Neuronal stem cell (in vitro differentiated cells): ENCODE data around the gene BUB1B.

Source experiments
- DNase-seq: peaks from one replicate; pipeline ENCODE4 v3.0.0-alpha.2; 2013; ENCODE audit warnings: low spot score
- H2AFZ ChIP-seq: one replicate; pipeline ENCODE4 v1.6.1; 2013; ENCODE audit warnings: mild to moderate bottlenecking, low read length, inconsistent platforms
- H2AK5ac ChIP-seq: 2 replicates; pipeline ENCODE4 v1.6.1; 2013; ENCODE audit warnings: low read depth, mild to moderate bottlenecking, inconsistent platforms, low read length, moderate library complexity, mixed read lengths
- H2BK120ac ChIP-seq: 2 replicates; pipeline ENCODE4 v1.6.1; 2013; ENCODE audit warnings: low read depth, mild to moderate bottlenecking, inconsistent platforms, low read length, moderate library complexity, mixed read lengths
- H2BK12ac ChIP-seq: one replicate; pipeline ENCODE4 v1.6.1; 2013; ENCODE audit warnings: low read length, inconsistent platforms
- H2BK15ac ChIP-seq: 2 replicates; pipeline ENCODE4 v1.6.1; 2013; ENCODE audit warnings: mild to moderate bottlenecking, low read length, inconsistent platforms, mixed read lengths
- H2BK5ac ChIP-seq: one replicate; pipeline ENCODE4 v1.6.1; 2013; ENCODE audit warnings: inconsistent platforms, mild to moderate bottlenecking, low read length, moderate library complexity
- H3K14ac ChIP-seq: one replicate; pipeline ENCODE4 v1.6.1; 2013; ENCODE audit warnings: low read length, inconsistent platforms
- H3K18ac ChIP-seq: 2 replicates; pipeline ENCODE4 v1.6.1; 2013; ENCODE audit warnings: low read length, inconsistent platforms
- H3K23ac ChIP-seq: 2 replicates; pipeline ENCODE4 v1.6.1; 2013; ENCODE audit warnings: low read depth, mild to moderate bottlenecking, mixed read lengths, low read length, inconsistent platforms; ENCODE audit not compliant: poor library complexity
- H3K27ac ChIP-seq: replicated peaks from 3 replicates; pipeline ENCODE4 v1.5.1; 2013; ENCODE audit warnings: low read length, inconsistent platforms
- H3K27me3 ChIP-seq, 3 experiments: 2 replicates each; pipeline ENCODE4 v1.6.1; 2013; ENCODE audit warnings: low read length in 3 of 3, mild to moderate bottlenecking in 2 of 3, inconsistent platforms in 1 of 3, low read depth in 1 of 3, mixed read lengths in 1 of 3, moderate library complexity in 1 of 3; ENCODE audit not compliant: control insufficient read depth in 3 of 3, insufficient read depth in 3 of 3
- H3K36me3 ChIP-seq, 2 donors: replicated peaks in 1 of 2; 2 replicates each; pipeline ENCODE4 v1.6.1; 2013; ENCODE audit warnings: low read length in 2 of 2; ENCODE audit not compliant: control insufficient read depth in 2 of 2, insufficient read depth in 2 of 2
- H3K4ac ChIP-seq: 2 replicates; pipeline ENCODE4 v1.6.1; 2013; ENCODE audit warnings: inconsistent platforms, mild to moderate bottlenecking, low read length, moderate library complexity
- H3K4me1 ChIP-seq, 2 donors: 1 replicate in 1 of 2; 2 replicates in 1 of 2; pipeline ENCODE4 v1.6.1; 2013; ENCODE audit warnings: low read length in 2 of 2, low read depth in 1 of 2; ENCODE audit not compliant: control insufficient read depth in 2 of 2, insufficient read depth in 1 of 2
- H3K4me2 ChIP-seq: one replicate; pipeline ENCODE4 v1.6.1; 2013; ENCODE audit warnings: mild to moderate bottlenecking, low read length, inconsistent platforms; ENCODE audit not compliant: insufficient read depth, poor library complexity, severe bottlenecking
- H3K4me3 ChIP-seq, 2 donors: 2 replicates each; pipeline ENCODE4 v1.5.1; 2013; ENCODE audit warnings: low read length in 2 of 2, mild to moderate bottlenecking in 2 of 2, inconsistent platforms in 1 of 2, moderate library complexity in 1 of 2
- H3K79me1 ChIP-seq: one replicate; pipeline ENCODE4 v1.6.1; 2013; ENCODE audit warnings: low read depth, mild to moderate bottlenecking, inconsistent platforms, low read length, moderate library complexity
- H3K9ac ChIP-seq: one replicate; pipeline ENCODE4 v1.6.1; 2013; ENCODE audit warnings: mild to moderate bottlenecking, low read depth, low read length, inconsistent platforms; ENCODE audit not compliant: poor library complexity
- H3K9me3 ChIP-seq, 2 donors: replicated peaks in 1 of 2; 2 replicates each; pipeline versions ENCODE3 to v1.6.1; 2013; ENCODE audit warnings: low read length in 2 of 2, mild to moderate bottlenecking in 2 of 2, inconsistent platforms in 1 of 2, low read depth in 1 of 2, mixed read lengths in 1 of 2, moderate library complexity in 1 of 2; ENCODE audit not compliant: control insufficient read depth in 2 of 2, insufficient read depth in 1 of 2
- H4K8ac ChIP-seq: one replicate; pipeline ENCODE4 v1.6.1; 2013; ENCODE audit warnings: low read depth, mild to moderate bottlenecking, inconsistent platforms, low read length, moderate library complexity
- H4K91ac ChIP-seq: one replicate; pipeline ENCODE4 v1.6.1; 2013; ENCODE audit warnings: low read length, low read depth, mild to moderate bottlenecking, inconsistent platforms; ENCODE audit not compliant: poor library complexity
- WGBS, 2 donors: extraction: QIAGEN DNeasy Blood & Tissue Kit; methylation state at CpG; one replicate each; pipeline ENCODE4 v1.1.7; 2013; ENCODE audit warnings: missing lambda C conversion rate in 2 of 2, mixed read lengths in 1 of 2; ENCODE audit not compliant: insufficient read length in 2 of 2, insufficient replicate concordance in 1 of 2; ENCODE audit errors: extremely low coverage in 2 of 2; 5-methylcytosine and 5-hydroxymethylcytosine counted together

BUB1B gene

GRCh38 chr15:40257656-40258450 is 97.0 kb downstream of the BUB1B start:
- no peak overlapping the region for H4K91ac ChIP-seq
- WGBS, 2 donors = no CpG with 5 or more reads among the region's 9 CpGs
- H3K4me1 ChIP-seq = peaks cover 2 to 15% of the 10 kb centered on the region in 2 donors
- no peak overlapping the region for H3K4ac ChIP-seq
- H3K18ac ChIP-seq = peak overlapping the region; percentile 6
- H3K4me2 ChIP-seq = no peak overlapping the region
- no peak overlapping the region for H3K9ac ChIP-seq
- H2AFZ ChIP-seq = peak overlapping the region; percentile 26
- H2AK5ac ChIP-seq = no peak overlapping the region
- H3K9me3 ChIP-seq = no peaks in the 10 kb centered on the region
- H3K27ac ChIP-seq = no peak overlapping the region
- no peaks in the 10 kb centered on the region for H3K79me1 ChIP-seq
- no peak overlapping the region for H4K8ac ChIP-seq
- H2BK12ac ChIP-seq = no peak overlapping the region
- DNase-seq = no peak
- H2BK15ac ChIP-seq = no peak overlapping the region
- no peak overlapping the region for H3K4me3 ChIP-seq
- no peak overlapping the region for H3K23ac ChIP-seq
- no peak overlapping the region for H3K14ac ChIP-seq
- no peaks in the 10 kb centered on the region for H3K36me3 ChIP-seq
- H2BK120ac ChIP-seq = no peak overlapping the region
- peaks cover 8 to 17% (median 16%) of the 10 kb centered on the region in 3 experiments for H3K27me3 ChIP-seq
- H2BK5ac ChIP-seq = no peak overlapping the region

- Histone ChIP-seq H2AFZ (peak overlapping the region; percentile 87), H3K4me3 (no peak overlapping the region), H3K14ac (no peak overlapping the region), H4K8ac (no peak overlapping the region), H2BK5ac (no peak overlapping the region), H3K4me1 (peaks cover 0 to 15% of the 10 kb centered on the region in 2 donors), H3K9ac (no peak overlapping the region), H3K23ac (no peak overlapping the region), H3K36me3 (no peaks in the 10 kb centered on the region), H3K18ac (no peak overlapping the region), H2BK12ac (no peak overlapping the region), H2BK15ac (no peak overlapping the region), H3K27ac (no peak overlapping the region), H3K79me1 (no peaks in the 10 kb centered on the region), H4K91ac (no peak overlapping the region), H2BK120ac (no peak overlapping the region), H3K4ac (no peak overlapping the region), H2AK5ac (no peak overlapping the region), H3K9me3 (no peaks in the 10 kb centered on the region), H3K4me2 (no peak overlapping the region), H3K27me3 (peaks cover 3 to 10% (median 9%) of the 10 kb centered on the region in 3 experiments)
- no peak for DNase-seq
- WGBS, 2 donors = no CpG with 5 or more reads among the region's 8 CpGs
Observed at GRCh38 chr15:40258544-40258943, 97.7 kb downstream of the BUB1B start.

- no peak for DNase-seq
- H3K27ac ChIP-seq = no peak overlapping the region
- H2AFZ ChIP-seq = peak overlapping the region; percentile 87
- no peak overlapping the region for H2BK120ac ChIP-seq
- no peak overlapping the region for H4K8ac ChIP-seq
- no peak overlapping the region for H3K4ac ChIP-seq
- no peak overlapping the region for H4K91ac ChIP-seq
- no peak overlapping the region for H2BK12ac ChIP-seq
- no peaks in the 10 kb centered on the region for H3K79me1 ChIP-seq
- peaks cover 0 to 5% (median 5%) of the 10 kb centered on the region in 3 experiments for H3K27me3 ChIP-seq
- no peak overlapping the region for H2AK5ac ChIP-seq
- no peak overlapping the region for H3K4me3 ChIP-seq
- H3K18ac ChIP-seq = peak overlapping the region; percentile 30
- H3K4me1 ChIP-seq = peaks cover 0 to 15% of the 10 kb centered on the region in 2 donors
- no peaks in the 10 kb centered on the region for H3K9me3 ChIP-seq
- WGBS, 2 donors = no CpG with 5 or more reads among the region's 7 CpGs
- H3K9ac ChIP-seq = no peak overlapping the region
- H3K14ac ChIP-seq = no peak overlapping the region
- H2BK15ac ChIP-seq = no peak overlapping the region
- no peak overlapping the region for H3K4me2 ChIP-seq
- H2BK5ac ChIP-seq = no peak overlapping the region
- H3K36me3 ChIP-seq = no peaks in the 10 kb centered on the region
- H3K23ac ChIP-seq = no peak overlapping the region
Observed at GRCh38 chr15:40259021-40259420, 98.2 kb downstream of the BUB1B start.

- no peak overlapping the region for H3K4ac ChIP-seq
- H2AK5ac ChIP-seq = no peak overlapping the region
- no peak overlapping the region for H4K91ac ChIP-seq
- peaks cover 5 to 21% of the 10 kb centered on the region in 2 donors for H3K4me1 ChIP-seq
- H3K27ac ChIP-seq = no peak overlapping the region
- H3K27me3 ChIP-seq = no peaks in the 10 kb centered on the region
- WGBS, 2 donors = no CpG with 5 or more reads among the region's 12 CpGs
- H3K9ac ChIP-seq = no peak overlapping the region
- no peak overlapping the region for H3K18ac ChIP-seq
- no peaks in the 10 kb centered on the region for H3K9me3 ChIP-seq
- H2BK5ac ChIP-seq = no peak overlapping the region
- H2BK12ac ChIP-seq = no peak overlapping the region
- no peaks in the 10 kb centered on the region for H3K36me3 ChIP-seq
- no peak overlapping the region for H3K4me3 ChIP-seq
- DNase-seq = no peak
- H2BK120ac ChIP-seq = no peak overlapping the region
- H4K8ac ChIP-seq = no peak overlapping the region
- no peak overlapping the region for H3K4me2 ChIP-seq
- H2AFZ ChIP-seq = no peak overlapping the region
- no peak overlapping the region for H3K23ac ChIP-seq
- H3K79me1 ChIP-seq = no peaks in the 10 kb centered on the region
- no peak overlapping the region for H2BK15ac ChIP-seq
- no peak overlapping the region for H3K14ac ChIP-seq
Observed at GRCh38 chr15:40263024-40263754, 102.3 kb downstream of the BUB1B start.
